ENCODE data around the gene MRPL14.

The MRPL14 gene

DNA sequence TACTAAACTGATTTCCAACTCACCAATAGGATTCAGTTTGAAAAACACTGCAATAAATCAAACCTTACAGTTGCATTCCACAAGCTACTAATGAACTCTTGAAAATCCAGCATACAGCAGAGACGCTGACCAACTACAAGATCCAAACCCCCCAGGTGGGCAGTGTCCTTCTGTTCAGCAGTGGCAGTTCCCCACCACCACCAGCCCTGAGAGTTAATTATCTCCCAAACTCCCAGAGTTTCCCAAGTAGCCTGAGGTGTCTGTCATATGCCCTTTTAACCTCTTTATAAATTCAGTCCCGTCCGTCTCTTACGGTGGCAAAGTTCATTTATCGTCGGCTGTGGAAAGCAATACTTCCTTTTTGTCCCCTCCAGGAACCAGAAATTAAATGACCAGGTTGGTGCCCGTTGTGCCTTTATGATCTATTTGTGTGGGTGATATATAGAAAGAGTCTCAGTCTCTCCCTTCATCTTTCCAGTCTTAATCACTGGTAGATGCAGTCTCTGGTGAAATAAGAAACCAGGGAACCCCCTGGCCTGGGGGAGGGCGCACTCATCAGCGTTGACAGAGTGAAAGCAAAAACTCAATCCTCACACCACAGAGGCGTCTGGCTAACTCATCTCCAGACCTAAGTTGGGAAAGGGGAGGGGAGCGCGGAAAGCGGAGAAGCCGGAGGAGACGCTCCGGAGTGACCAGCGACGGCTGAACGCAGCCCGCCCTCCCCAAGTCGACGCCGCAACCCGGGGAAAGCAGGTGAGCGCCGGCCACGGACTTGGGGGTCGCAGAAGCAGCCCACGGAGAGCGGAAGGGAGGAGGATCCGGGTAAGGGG lies 717 bp downstream of the MRPL14 start:
- DNase-seq (ENCODE audit: low read depth in 2 of 2), result peak; percentile 48 to 57

DNA sequence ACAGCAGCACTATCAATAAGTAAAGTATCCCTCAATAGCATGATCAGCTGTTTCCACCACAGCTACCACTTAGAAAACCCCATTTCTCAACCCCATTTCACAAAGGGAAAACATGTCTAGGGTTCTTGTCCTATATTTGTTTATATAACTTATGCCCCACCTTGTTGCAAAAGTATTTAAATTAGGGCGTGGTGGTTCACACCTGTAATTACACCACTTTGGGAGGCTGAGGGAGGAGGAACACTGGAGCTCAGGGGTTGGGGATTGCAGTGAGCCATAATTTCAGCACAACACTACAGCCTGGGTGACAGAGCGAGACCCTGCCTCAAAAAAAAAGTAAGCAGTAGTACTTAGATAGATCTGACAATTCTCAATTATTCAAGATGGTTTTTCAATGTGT lies 3.7 kb downstream of the MRPL14 start:
- DNase-seq (ENCODE audit: low read depth in 2 of 2), result no peak

DNA sequence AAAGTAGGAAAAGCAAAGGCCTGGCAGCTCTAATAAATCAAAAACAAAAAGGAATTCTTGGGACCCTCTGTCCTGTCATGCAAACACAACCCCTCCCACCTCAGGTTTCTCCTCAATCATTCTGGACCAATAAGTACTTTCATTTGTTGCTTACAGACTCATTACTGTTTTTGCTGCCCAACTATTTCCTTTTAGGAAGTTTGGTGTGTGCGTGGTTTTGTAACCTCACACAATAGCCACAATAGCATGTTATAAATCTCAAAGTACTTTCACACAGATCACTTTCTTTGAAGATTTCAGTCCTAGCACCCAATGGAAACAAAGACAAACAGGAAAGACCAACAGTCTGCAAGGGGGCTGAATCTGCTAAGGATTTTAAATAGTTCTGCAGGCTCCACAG lies 4.5 kb downstream of the MRPL14 start:
- DNase-seq (ENCODE audit: low read depth in 2 of 2), result no peak

DNA sequence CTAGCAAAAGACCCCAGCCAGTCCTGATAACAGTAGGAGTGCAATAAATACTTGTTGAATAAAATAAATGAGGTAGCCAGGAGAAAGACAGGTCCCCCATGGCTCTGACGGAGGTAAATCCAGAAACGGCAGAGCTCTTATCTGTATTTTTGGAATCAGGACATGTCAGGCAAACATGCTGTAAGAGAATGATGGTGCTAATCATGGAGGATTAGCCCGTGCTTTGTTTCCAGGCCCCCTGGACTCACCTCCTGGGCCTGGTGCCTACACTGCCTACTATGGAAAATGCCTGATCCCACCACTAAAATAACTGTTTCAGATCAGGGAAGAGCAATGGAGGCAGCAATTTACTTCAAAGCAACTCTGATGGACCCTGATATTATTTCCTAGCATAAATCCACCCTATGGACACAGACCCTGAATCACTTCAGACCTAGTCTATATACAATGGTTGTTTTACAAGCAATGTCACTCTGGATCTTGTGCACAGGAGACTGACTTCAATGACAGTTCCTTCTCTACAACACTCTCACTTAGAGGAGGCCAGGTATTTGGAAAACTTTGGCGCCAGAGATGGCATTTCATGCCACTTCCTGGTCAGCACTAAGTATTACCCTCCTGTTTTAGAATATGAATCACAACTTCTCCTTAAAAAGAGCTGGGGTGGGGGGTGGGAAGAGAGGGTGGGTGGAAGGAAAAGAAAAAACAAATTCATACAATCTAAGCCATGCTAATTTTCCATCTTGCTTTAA lies 6.4 kb downstream of the MRPL14 start:
- DNase-seq (ENCODE audit: low read depth in 2 of 2), result no peak

DNA sequence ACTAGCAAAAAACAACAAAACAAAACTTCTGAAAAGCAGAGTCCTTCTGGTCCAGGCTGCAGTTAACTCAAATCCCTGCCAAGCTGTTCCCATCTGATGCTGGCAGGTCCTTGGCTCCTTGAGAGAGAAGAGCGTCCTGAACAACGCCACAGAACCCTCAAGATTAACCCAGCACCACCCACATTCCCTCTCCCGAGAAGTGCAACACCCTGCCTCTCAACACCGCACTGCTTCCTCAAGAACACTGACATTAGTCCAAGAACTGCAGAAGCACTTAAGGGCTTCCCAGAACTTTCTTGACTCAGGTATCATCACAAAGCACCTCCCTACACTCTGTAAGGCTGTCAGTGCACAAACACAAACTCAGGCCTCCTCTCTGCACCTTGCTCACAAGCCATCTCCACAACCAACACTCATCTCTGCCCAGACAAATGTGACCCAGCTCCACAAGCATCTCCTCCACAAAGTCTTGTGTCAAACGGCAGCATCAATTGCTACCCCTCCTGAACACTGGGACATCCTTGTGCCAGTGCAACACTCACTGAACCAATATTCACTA lies 7.5 kb downstream of the MRPL14 start:
- no peak for DNase-seq (ENCODE audit: low read depth in 2 of 2)

DNA sequence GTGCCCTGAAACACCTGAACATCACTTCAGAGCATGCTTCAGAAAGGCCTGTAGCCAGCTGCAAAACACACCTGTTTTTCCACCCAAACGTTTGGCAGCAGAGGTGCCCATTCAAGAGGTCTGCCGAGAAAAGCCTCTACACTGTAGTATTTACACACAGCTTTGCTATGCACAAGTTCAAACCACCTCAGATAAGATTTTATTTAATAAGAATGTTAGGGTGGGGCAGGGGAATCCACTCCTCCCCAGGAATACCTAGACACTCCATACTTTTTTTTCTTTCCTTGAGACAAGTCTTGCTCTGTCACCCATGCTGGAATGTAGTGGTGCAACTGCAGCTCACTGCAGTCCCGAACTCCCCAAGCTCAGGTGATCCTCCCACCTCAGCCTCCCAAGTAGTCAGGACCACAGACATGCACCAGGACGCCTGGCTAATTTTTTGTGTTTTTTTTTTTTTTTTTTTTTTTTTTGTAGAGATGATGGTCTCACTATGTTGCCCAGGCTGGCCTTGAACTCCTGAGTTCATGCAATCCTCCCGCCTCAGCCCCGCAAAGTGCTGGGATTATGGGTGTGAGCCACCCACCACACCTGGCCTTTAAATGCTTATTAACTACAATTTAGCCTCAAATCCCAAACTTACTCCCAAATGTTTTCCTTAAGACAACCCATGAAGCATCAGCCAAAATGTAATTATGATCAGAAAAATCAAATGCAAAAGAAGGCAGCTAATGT lies 9.7 kb downstream of the MRPL14 start:
- DNase-seq (ENCODE audit: low read depth in 2 of 2), result no peak

DNA sequence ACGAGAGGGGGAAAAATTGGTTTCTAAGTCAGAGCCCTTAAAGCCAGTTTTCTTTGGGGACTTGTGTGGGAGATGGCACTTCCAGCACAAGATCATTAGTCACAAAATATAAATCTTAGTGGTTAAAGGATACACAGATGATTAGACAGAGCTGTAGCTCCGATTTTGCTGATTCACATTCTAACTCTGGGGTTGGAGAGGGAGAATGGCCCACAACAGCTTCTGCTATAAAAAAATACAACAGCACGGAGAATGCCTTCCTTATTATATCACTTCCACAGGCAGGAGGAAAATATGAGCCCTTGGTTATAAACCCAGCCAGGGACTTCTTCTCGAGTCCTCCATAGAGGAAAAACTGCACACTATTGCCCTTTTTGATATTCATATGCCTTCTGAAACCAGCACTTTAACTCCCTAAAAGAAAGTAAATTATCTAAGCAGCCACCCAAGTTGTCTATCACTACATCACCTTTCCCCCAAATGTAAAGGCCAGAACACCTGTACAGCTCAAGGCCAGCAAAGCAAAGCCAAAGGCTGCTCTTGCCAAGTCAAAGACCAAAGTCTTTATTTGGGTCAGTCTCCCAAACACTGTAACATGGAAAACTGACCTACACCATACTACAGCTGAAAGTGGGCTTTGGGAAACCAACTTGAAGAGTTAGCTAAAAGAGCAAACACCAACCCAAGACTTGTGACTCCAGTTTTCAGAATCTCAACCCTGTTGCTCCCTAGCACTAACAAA lies 10.4 kb downstream of the MRPL14 start:
- DNase-seq (ENCODE audit: low read depth in 2 of 2), result peak; percentile 42 to 56

DNA sequence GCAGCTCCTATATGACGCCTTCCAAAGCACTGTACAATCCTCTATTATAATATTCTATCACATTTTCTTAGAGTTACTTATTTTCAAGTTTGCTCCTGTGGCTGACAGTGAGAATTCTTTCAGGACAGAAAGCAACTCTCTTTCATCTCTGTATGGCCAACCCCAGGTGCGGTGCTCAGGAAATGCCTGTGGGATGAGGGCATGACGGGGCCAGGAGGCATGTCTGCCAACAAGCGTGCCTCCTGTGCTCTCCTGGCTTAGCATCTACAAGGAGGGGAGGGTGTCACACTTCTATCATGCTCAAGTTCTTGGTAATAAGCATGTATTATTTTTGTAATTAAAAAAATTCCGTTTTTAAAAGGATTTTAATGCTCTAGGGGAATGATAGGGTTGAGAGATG lies 11.4 kb downstream of the MRPL14 start:
- no peak for DNase-seq (ENCODE audit: low read depth in 2 of 2)

DNA sequence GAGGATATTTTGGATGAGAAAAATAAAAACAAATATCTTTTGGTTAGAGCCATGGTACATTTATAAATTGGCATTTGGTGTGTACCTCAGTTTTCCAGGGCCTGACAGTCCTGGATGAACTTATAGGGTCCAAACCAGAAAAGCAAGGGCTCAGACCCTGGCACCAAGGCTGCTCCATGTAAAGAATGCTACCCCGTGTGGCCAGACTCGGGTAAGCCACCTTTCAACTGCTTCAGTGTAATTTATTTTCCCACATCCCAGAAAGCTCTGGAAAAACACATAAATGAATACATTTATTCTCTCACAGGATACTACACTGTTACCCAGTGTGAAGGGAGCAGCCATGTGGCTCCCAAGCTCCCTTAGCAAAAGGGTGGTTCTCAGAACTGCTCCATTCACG lies 13.8 kb downstream of the MRPL14 start:
- no peak for DNase-seq (ENCODE audit: low read depth in 2 of 2)

DNA sequence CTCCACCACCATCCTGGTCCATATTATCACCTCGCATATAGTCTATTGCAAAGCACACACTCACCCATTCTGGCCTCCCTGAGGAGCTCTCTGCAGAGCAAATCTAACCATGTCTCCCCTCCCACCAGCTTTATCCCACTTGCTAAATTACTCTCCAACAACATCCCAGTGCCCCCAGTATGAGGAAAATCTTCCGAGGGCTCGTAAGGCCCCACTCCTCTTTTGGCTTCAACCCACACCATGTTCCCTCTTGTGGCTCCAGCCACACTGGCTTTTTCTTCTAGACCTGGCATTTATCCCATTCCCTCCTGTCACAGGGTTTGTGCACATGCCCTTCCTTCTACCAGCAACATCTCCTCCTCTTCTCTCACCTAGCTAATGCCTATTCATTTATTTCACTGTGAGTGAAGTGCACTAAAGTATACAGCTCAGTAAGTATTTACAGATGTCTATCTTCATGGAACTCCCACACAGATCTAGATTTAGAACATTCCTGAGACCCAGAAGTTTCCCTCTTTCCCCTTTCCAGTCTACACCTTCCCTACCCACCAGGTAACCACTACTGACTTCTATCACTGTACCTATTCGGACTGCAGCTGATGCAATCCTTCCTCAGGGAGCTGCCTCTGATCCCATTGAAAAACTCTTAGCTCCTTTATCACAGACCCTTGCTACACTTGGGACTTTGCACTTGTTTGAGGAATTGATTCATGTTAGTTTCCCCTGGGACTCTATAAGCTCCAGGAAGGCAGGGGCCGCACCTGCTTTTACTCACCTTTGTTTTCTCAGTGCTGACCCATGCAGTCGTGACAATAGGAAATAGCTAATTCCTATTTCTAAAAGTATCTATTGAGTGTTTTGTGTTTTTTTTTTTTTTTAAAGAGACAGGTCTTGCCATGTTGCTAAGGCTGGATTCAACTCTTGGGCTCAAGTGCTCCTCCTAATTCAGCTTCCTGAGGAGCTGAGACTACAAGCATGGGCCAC lies 15.5 kb downstream of the MRPL14 start:
- DNase-seq (ENCODE audit: low read depth in 2 of 2), result no peak

DNA sequence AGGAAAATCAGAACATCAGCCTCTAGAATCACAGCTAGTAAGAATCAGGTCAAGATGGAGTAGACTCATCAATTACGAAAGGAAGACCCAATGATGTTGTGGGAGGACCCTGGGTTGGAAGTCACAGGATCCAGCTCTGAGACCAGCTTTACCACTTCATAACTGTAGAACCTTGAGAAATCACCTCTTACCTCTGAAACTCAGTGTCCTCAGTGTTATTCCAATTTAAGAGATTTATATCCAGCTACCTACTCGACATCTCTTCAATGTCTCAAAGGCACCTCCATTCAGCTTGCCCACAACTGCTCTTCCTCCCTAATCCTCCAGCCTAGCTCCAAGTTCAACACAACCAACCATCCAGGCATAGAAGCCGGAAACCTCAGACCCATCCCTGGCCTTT lies 16.3 kb downstream of the MRPL14 start:
- no peak for DNase-seq (ENCODE audit: low read depth in 2 of 2)

DNA sequence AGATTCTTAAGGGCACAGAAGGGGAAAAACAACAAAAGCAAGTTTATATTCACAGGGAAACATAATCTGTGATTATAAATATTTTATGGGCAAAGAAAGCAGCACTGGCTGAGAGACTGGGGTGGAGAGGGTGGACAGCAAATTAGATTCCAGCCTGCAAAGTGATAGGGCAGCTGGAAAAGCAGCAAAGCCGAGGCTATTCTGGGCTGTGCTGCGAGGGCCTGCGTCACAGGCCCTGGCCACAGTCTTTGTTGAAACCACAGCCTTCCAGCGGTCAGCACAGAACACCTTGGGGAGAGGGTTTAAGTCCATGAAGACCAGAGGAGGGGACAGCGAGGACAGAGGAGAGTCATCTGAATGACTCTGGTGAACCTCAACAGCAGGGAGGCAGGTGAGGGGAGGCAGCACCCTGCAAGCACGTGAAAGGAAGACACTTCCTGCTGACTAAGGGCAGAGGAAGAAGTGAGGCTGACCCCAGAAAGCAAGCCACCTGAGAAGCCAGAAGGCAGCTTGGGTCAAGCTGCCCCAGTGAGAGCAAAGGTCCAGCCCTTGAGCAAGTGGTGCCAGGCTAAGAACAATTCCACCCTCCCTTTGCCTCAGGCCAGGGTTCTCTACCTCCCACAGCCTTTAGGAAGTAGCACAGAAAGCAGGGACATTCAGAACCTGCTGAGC lies 17.1 kb downstream of the MRPL14 start:
- no peak for DNase-seq (ENCODE audit: low read depth in 2 of 2)

DNA sequence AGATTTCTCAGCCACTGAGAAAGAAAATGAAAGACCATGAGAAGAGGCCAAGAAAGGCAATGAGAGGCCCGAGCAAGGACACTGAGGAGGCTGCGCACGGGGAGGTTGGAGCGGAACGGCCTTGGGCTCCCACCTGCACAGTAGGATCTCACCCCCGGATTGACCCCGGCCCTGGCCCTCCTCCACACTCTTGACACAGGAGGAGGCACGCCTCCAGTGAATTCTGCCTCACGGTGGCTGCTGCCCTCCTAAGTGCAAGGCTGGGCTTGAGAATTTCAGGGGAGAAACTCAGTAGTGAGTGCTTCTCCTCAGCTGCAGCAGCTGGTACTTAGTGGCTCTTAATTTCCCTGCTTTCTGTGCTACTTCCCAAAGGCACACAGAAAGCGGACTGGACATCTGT lies 18.0 kb downstream of the MRPL14 start:
- no peak for DNase-seq (ENCODE audit: low read depth in 2 of 2)

DNA sequence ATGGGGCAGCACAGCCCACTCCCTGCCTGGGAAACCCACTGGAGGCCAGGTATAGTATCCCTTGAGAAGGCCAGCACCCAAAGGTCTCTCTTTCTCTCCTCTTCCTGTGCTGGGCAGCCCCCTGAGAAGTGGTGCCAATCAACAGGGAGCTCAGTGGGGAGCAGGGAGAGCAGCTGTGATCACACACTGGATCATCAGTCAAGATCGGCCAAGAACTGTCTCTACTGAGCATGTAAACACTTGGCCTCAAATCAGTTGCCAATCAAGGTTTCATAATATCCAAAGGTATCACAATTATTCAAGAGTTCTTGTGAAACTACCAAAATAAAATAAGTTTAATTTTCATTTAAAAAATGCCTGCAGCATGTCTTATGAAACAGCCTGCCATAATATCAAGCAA lies 18.8 kb downstream of the MRPL14 start:
- DNase-seq (ENCODE audit: low read depth in 2 of 2), result no peak

DNA sequence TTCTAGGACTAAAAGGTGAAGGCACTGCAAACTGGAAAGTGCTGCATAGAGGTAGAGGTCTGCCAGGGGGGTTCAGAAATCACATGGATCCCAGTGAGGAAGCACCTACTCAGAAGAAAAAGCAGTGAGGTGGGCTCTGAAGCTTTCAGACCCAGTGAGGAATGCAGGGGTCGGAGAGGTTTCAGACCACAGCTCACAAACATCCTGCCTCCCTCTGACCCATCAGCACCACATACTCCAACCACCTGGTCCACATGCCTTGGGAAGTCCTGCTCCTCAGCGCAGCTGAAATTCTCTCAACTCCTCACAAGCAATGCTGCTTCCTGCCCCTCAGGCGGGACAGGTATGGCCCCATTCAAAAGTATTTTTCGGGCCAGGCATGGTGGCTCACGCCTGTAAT lies 20.2 kb downstream of the MRPL14 start:
- DNase-seq (ENCODE audit: low read depth in 2 of 2), result no peak

DNA sequence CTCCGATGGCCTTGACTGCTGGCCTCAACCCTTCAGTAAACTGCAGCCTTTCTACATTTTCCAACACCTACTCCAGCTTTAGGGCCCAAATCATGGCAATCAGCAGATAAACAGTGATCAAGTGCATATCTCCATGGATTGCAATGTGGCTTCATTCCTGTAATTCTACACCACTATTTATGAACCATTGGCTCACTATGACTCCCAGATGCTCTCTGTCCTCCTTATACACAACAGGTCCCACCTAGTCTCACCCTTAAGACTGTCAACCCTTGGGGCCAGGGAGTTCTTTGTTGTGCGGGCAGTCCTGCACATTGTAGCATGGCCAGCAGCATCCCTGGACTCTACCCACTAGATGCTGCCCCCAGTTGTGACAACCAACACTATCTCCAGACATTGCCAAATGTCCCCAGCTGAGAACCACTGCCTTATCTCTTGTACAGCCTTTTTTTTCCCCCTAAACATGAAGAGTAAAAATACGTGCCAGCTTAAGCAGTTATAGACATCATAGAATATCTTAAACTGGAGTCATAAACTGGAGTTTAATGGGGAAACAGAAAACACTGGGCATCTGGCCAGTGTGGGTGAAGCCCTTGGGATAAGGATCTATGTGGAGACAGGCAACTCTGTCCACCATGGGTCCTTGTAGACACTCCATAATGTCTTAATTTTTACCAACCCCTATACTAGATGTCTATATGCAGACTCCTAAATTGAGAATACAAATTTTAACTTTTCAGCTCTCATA lies 21.1 kb downstream of the MRPL14 start:
- DNase-seq (ENCODE audit: low read depth in 2 of 2), result no peak

DNA sequence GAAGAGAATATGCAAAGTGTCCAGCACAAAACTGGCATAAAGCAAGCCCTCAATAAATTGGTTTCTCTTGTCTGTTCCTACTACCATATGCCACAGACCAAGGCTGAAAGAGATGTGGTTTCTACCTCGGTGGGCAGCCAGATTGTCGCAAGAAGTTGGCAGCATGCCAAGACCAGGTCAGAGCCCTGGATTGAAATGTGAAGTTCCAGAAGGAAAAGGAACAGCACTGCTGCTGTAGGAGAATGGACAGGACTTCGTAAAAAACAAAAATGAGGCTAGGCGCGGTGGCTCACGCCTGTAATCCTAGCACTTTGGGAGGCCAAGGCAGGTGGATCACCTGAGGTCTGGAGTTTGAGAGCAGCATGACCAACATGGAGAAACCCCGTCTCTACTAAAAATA lies 22.1 kb downstream of the MRPL14 start:
- DNase-seq (ENCODE audit: low read depth in 2 of 2), result no peak

DNA sequence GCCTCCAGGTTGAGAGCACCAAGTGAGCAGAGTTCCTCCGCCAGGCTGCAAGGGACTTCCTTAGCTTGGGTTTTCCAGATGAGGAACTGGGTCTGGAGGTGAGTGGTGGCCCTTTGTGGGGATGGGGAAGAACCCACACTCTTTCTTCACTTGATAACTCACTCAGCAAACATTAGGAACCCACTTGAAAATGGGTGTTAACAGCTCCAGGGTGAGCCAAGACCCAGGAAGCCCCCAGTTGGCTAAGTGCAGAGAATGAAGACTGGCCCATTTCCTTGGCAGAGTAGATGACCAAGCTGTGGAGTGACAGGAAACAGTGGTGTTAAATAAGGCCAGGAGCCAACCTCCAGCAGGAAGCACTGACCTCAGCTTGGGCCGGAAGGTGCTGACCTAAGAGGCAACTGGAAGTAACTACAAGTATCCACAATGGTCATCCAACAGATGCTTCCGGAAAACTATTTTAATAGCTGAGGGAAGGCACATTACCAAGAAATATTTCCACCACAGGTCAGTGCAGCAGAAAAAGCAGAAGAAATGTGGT lies 22.7 kb downstream of the MRPL14 start:
- DNase-seq (ENCODE audit: low read depth in 2 of 2), result no peak

DNA sequence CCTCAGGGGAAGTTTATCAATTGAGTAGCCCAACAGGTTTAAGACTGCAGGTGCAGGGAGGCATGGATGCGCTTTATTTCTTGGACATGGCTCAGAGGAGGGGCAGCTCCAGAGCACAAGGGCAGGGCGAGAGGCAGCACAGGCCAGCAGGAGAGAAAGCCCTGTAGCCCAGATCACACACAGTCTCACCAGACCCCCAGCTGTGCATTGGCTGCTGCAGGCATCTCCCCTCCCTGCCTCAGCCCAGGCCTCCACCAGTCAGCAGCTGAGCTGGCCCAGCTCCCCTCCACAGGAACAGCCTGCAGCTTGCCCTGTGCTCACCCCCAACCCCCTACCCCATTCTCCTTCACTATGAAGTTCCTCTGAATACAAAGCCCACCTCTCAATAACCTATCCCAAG lies 24.7 kb downstream of the MRPL14 start:
- DNase-seq (ENCODE audit: low read depth in 2 of 2), result no peak

Data from fibroblast of skin of left biceps (primary cell).